Sciatic nerve (tissue), 2 donors: ENCODE measurements around the gene ITGA6. TPM values are rescaled to one million over a fixed set of nuclear protein-coding genes. Genes with fewer than 3 reads are reported as not detected.

Experiments
- ATAC-seq: fragments of 200-7000 bp; cut with Tn5 transposase; one replicate; pipeline ENCODE4 v1.9.1; 2020; ENCODE audit warnings: mild to moderate bottlenecking, moderate library complexity
- DNase-seq: peaks from one replicate; pipeline ENCODE4 v3.0.0-alpha.2; 2020; ENCODE audit warnings: low spot score
- intact Hi-C: fragments of 100-400 bp; cut with DNase I; formaldehyde crosslinking; loops from one replicate; pipeline ENCODE4 v1.14.2; 2022
- total RNA-seq: library from RNA; stranded (reverse); fragmentation: NEBNext Ultra II Directional; extraction: Animal tissue kit (Norgen Biotek cat#: 25700); gene quantifications from one replicate; pipeline ENCODE4 v1.2.1, GENCODE V29; 2021
- donor health status: DM: no; HTN: no; CAD: no.
- donor health status: DM: no; HTN: no; CAD: no.

The ITGA6 gene
- total RNA-seq, 1 donor from 2014 or later: 606 TPM

DNA sequence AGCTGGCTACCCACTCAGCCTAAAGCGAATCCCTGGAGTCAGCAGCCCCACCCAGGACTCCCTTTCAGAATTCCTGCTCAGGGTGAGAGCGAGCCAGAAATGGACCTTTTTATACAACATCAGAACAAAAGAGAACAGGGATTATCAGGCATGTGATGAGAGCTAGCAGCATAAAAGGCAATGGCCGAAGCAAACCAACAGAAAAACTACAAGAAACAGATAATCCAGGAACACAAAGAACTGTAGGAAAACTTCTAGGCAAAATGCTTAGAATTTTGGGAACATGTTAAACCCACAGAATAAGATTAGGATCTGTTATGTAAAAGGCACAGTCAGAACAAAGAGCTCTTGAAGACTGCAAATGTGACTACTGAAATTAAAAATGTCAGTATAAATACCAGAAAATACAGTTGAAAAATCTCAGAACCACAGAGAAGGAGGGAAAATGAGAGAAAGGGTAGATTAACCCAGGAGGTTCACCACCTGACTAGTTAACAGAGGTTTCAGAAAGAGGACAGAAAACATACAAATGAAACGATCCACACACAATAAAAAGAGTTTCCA lies 31.3 kb downstream of the ITGA6 start:
- DNase-seq (no peak), ATAC-seq (no peak)
- intact Hi-C loops: no loop called here

DNA sequence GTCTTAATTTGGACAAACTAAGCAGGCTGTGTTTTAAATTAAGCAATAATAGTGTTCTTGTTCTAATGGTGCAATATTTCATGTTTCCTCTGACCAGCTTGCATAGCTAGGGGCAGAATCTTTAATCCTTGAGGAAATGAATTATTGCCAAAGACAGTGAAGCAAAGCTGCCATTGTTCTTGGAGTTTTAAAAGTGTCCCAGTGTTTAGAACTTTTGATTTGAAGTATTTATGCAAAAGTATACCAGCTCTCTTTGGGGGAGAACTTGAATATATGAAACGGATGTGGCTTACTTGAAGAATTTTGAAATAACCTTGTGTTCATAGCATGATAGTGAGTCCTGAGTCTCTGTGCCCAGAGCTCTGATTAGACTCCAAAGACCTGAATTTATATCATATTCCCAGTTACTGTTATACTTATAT lies 33.4 kb downstream of the ITGA6 start:
- DNase-seq (no peak), ATAC-seq (peak; percentile 44)
- intact Hi-C loops: no loop called here

DNA sequence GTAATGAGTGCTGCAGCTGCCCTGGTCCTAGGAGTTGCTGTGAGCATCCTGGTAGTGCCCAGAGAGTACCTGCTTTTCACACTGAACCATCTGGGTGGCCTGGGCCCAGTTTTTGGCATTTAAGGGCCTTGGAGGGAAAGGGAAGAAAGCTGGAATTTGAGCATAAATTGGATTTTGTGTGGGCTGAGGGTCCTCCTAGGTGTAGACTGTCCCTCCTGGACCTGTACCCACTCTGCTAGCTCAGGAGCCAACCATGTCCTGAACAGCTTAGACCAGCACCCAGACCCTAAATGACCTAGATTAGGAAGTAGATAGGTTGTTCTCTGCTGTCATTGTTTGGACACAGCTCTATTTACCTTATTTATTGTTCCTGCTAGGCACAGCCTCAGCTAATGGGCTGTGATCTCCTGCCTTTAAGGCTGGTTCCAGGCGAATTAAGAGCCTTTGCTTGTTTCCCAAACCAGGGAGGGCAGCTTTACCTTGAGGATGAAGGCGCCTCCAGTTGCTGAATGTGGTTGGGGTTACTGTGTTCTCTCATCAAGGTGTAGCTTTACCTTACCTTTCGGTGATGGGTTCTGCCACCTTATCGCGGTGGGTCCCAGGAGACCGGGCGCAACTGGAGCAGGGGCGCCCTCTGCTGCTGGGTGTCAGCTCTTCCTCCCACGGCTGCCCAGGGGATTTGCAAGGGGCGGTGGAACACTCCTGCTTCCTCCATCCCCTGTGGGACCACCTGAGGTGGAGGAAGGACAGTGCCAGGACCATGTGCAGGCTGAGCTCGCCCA lies 34.4 kb downstream of the ITGA6 start:
- intact Hi-C loops: no loop called here
- DNase-seq (peak; percentile 73), ATAC-seq (peak; percentile 58)

DNA sequence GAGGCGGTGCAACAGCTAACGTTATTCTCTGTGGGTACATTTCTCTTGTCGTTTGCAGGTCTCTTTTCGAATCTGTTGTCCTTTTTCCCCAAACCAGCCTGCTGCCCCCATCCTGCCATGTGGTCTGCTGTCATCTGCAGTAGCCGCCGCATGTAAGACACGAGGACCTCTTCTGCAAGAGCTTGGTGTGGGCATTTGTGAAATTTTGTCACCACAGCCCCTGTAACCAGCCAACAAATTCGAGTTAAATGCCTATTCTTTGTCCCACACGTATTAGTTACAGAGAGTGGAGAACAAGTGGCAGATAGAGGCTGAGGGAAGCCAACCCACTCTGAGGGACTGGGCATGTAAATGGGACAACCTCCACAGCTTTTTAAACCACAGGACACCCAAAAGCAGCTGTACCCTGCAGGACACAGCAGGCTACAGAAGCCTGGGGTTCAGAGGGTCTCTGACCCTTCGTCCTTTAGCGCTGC lies 35.0 kb downstream of the ITGA6 start:
- ATAC-seq (no peak), DNase-seq (no peak)
- intact Hi-C loops: no loop called here

DNA sequence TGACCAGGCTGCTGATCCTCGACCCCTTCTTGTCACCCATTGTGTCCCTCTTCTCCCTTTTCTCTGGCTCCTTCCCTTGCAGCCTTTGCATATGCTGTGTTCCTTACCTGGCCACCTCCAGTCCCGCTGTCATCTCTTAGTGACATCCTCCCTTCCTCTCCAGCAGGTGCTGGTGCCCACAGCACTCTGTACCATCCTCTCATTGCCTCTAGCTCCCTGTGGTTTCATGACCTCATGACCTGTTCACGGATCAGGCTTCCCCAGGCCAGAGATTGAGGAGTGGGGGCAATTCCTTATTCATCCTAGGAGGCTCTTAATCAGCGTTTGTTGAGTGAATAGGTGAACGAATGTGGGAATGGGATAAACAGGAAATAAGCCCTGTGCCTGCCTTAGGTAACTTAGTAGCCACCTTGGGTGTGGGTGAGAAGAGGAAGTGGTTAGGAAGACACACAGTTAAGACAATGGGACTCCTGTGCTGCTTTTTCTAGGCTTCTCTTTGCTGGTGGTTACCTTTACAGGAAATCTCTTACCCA lies 35.5 kb downstream of the ITGA6 start:
- ATAC-seq (no peak), DNase-seq (no peak)
- intact Hi-C loops: no loop called here

DNA sequence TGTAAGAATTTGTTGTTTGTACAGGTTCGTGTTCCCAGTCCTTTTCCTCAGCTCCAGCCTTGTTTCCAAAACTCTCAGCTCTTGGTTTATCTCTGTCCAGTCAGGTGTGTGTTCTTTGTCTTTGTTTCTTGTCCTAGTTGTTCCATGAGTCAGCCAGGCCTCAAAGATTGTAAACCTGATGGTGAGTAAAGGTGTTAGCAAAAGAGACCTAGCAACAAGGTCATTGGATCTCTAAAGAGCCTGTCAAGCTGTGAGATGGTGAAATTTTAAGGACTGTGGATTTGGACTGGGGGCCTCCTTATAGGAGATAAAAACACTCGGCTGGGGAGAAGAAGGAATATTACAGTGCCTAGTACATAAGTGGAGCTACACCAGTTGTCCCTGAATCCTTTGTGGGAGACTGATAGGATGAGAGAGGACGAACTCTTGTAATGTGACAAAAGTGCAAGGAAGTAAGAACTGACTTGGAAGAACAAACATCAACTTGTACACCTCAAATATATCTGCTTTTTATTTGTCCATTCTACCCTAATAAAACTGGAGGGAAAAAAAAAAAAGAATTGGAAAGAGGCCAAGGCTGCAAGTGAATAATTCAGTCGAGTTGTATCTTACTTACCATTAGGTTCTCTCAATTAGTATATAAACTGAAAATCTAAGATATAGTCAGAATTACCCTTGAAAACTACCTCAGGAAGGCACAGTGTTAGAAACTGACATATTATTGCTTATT lies 37.2 kb downstream of the ITGA6 start:
- DNase-seq (no peak), ATAC-seq (no peak)
- intact Hi-C loops: loop anchor here (5.0 kb wide), 1 partner anchor 292 kb away; no protein-coding TSS in a partner anchor

DNA sequence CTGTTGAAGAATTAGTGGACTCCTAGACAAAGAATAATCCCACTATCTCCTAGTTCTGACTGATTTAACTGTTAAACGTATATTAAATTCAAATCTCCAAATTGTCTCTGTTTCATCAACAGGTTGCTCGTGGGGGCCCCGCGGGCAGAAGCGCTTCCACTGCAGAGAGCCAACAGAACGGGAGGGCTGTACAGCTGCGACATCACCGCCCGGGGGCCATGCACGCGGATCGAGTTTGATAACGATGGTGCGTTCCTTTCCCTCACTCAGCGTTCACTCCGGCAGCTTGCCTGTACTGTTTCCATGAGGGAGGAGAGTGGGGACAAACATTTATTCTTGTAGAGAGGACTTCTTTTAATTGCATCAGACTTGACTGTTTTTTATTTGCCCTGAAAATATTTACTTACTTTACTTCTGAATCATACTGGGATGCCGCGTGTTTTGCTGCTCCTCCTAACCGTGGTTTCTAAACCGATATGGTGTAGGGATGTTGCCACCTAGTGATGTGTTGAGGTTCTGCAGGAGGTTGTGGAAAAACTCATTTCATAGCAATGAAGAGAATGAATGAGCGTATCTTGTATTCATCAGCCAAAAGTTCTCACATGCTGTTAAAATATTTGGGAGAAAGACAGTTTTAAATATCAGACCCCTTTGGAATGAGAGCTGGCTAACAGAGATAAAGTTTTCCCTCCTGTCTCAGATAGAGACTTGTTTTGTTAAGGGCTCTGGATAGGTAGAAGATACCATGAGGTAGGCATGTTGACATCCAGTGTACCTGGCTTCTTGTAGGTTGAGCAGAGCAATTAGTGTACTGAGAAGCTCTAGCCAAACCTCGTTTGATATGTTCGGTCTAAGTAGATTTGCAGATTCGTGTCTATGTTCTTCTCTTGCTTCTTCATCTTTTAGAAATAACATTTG lies 38.3 kb downstream of the ITGA6 start:
- ATAC-seq: peak; percentile 81
- DNase-seq: peak; percentile 82
- intact Hi-C loops: loop anchor here (5.0 kb wide), 1 partner anchor 293 kb away; no protein-coding TSS in a partner anchor

DNA sequence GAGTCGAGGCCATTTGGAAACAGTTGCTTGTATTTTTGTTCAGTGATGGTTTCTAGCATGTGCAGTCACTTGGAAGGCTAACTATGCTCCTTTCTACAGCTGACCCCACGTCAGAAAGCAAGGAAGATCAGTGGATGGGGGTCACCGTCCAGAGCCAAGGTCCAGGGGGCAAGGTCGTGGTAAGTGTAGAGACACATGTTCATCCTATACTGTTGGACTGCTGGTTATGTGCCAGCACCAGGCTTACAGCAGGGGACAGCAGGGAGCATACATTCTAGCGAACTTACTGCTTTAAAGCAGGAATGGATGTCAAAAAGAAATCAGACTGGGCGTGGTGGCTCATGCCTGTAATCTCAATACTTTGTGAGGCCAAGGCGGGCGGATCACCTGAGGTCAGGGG lies 40.0 kb downstream of the ITGA6 start:
- intact Hi-C loops: loop anchor here (5.0 kb wide), 1 partner anchor 295 kb away; no protein-coding TSS in a partner anchor
- no peak for DNase-seq
- ATAC-seq: no peak

DNA sequence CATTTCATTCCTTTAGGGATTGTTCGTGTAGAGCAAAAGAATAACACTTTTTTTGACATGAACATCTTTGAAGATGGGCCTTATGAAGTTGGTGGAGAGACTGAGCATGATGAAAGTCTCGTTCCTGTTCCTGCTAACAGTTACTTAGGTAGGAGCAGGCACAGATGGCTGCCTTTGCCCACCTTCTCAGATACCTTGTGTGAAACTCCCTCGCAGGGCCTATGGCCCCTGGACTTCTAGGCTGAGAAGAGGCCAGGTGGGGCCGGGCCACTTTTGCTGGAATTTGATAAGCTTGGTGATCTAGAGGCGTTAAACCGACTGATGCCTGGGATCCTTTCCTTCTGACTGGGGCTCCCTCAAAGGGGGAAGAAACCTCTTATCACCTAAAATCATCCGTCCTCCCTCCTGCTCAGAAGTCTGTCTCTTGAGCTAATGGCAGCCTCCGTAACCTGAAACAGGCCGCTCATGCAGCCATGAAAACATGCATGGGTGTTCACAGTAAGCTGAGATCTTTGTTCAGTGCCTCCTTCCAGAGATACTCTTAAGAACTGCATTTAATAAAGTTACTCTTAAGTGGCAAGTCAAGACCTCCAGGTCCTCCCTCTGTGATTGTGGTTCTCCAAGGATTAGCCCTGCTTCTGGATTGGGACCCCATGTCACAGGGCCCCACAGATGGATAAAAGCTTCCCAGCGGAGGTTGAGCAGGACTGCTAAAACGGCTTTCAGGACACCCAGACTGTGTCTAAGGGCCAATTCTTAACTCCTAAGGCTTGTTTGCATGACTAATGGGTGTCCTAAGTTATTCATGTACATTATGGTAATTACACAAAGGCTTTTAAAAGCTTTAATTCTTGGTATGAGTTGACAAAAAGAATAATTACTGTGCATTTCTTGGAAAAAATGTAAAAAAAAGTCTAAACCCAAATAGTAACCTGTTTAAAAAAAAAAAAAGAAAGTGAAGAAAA lies 43.9 kb downstream of the ITGA6 start:
- no peak for ATAC-seq
- no peak for DNase-seq
- intact Hi-C loops: loop anchor here (5.0 kb wide), 1 partner anchor 669 kb away; no protein-coding TSS in a partner anchor

DNA sequence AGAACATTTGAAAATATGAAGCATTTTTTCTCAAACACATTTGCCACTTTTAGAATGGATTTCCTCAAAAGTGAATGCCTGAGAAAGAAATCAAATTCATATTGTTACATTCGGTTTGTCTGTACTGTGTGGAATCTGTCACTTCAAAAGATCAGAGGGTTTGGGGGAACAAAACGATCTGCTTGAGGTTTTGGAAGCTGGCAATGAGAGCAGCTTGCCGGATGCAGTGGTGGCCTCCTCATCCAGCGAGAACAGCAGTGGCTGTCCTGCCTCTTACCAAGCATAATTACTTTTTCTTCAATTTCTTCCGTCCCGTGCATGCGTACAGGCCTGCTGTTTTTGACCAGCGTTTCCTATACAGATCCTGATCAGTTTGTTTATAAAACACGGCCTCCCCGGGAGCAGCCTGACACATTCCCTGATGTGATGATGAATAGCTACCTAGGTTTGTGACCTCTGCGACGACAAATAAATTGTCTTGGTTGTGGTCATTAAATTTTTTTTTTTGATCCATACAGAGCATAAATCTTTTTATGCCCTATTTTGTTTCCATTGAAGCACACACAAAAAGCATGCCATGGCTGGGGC lies 45.2 kb downstream of the ITGA6 start:
- DNase-seq (no peak), ATAC-seq (no peak)
- intact Hi-C loops: loop anchor here (5.0 kb wide), 1 partner anchor 670 kb away; no protein-coding TSS in a partner anchor

DNA sequence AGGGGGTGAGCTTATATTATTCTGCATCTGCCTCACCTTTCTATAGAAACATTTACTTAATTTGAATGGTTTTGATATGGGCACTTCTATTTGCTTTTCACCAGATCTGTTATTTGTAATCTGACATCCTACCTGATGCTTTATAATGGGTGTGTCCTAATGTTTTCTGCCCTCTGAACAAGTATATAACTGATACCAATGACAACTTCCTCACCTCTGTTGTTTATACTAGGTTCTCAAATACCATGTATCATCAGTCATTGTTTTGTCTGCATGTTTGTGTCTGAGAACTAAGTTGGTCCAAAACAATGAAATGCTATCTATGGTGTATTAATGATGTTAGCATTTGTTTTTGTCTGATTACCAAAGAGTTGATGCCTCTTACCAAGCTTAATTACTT lies 45.8 kb downstream of the ITGA6 start:
- DNase-seq (no peak), ATAC-seq (no peak)
- intact Hi-C loops: loop anchor here (5.0 kb wide), 1 partner anchor 671 kb away; no protein-coding TSS in a partner anchor

DNA sequence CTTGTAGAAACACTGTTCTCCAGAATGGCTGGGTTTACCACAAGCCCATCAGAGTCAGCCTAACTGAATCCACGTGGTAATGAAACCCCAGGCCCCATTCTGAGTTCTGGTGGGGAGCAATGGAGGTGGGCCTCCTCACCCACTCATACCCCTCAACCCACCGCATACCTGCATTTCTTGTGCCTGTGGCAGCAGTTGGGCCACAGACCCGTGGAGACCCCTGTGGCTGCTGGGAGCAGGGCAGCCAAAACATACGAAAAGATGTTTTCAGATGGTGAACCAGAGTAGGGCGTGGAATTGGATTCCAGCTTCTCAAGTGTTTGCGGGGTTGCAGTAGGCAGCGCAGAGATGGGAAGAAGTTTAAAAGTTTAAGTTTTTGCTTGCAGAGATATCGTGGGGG lies 51.0 kb downstream of the ITGA6 start:
- intact Hi-C loops: no loop called here
- no peak for DNase-seq
- ATAC-seq: no peak

DNA sequence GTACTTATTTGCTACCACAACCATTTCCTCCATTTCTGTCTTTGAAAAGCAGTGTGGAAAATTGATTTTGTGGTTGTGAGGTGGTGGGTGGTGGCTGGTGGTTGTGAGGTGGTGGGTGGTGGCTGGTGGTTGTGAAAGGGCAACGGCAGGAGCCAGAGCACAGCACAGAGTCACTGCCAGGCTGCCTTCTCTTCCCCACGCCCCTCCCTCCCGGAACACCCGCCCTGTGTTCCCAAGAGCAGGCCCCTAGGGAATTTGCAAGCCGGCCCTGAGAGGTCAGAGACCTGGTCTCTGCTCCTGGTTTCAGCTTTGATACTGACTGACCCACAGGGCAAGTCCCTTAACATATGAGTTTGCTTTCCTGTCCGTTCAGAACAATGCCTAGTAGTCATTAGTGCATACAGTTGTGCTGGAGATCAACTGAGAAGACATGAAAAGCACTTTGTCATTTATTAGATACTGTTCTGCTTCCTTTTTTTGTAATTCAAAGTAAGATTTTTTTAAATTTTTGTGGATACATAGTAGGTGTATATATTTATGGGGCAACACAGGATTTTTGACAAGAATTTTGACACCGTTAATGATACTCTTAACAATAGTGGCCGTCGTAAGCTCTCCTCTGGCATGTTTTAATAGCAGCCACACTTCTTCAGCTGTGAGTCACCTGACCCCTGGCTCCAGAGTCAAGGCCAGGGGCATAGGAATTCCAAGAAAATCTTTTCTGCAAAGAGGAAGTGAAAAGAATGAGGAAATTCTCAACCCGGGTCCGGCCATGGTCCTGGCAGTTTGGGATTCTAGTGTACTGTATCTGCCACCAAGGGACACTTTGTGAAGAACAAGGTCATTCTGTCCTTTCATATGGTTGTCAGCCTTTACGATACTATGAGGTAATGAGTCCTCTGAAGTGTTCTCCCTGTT lies 53.2 kb downstream of the ITGA6 start:
- intact Hi-C loops: no loop called here
- DNase-seq (no peak), ATAC-seq (peak; percentile 66)

DNA sequence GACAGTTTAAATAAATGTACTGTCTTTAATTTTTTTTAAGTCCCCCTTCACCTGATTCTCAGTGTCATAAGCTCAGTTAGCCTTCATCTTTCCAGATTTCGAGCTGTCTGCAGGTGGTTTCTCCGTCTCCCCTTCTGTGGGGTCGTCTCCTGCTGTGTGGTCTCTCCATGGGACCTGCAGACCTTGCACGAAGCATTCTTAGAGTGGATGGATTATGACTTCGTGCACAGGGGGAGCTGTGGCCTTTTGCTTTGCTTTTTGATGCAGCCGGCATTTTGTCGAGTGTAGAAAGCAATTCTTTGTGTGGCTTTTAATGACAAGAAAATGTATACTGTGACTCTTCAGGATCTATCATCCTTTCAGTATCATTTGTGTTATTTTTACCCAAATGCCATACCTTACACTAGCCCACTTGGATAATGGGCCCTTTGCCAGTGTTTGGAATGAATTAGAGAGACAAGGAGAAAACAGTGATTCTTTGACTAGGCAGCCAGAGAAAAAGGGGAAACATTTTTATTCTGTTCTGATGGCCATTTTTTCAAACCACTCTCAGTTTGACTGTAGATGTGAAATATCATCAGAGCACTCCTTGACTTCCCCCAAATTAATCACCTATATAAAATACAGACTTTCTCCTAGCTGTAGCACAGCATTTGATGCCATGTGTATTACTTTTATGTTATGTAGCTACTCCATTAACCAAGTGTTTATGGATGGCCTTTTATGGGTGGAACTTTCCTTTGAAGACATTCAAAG lies 54.3 kb downstream of the ITGA6 start:
- ATAC-seq: no peak
- DNase-seq: no peak
- intact Hi-C loops: no loop called here

DNA sequence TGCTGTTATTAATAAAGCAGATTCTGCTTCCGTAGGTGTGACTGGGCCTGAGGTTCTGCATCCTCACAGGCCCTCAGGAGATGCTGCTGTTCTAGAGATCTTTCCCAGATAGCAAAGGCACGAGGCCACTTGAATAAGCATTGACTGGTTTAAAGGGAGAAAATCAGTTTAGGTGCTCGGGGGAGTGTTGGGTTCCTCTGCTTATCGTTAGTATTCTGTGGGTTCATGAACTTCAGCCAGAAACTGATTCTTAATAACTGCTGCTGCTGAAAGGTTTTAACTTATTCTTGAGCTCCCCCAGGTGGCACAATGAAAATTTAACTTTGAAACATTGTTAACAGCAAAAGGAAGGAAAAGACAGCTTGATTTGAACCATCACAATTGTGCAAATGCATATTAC lies 56.9 kb downstream of the ITGA6 start:
- intact Hi-C loops: no loop called here
- ATAC-seq (no peak), DNase-seq (no peak)
